HG03520 (cell line): ENCODE data around the gene FNTB.

Source experiments
- ATAC-seq: cut with Tn5 transposase; IDR thresholded peaks from one replicate; pipeline ENCODE4 v1.9.1; 2021; ENCODE audit warnings: mild to moderate bottlenecking, moderate library complexity; ENCODE audit not compliant: unreplicated experiment

FNTB gene

GRCh38 chr14:64952598-64953309, 33.9 kb upstream of the FNTB start:
- ATAC-seq: no peak

- no peak for ATAC-seq
These were observed 33.4 kb upstream of the FNTB start for GRCh38 chr14:64953310-64953654.

DNA sequence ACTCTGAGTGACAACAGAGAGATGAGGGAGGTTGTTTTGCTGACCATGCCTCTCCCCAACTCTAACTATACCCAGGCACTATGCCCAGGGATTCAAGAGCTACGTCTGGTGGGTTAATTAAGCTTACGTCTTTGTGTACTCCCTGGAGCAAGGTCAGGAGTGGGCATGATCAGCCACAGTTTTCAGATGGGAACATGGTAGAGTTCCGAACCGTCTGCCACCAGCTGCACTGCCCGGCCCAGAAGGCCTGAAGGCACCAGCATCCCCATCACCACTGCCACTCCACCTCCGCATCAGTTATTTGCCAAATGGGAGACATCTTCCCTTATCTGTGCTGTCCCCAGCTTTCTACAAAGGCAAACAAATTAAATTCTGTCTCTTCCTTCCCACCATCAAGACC, 33.0 kb upstream of the FNTB start:
- no peak for ATAC-seq

GRCh38 chr14:64954491-64955240, 32.0 kb upstream of the FNTB start:
- no peak for ATAC-seq

DNA sequence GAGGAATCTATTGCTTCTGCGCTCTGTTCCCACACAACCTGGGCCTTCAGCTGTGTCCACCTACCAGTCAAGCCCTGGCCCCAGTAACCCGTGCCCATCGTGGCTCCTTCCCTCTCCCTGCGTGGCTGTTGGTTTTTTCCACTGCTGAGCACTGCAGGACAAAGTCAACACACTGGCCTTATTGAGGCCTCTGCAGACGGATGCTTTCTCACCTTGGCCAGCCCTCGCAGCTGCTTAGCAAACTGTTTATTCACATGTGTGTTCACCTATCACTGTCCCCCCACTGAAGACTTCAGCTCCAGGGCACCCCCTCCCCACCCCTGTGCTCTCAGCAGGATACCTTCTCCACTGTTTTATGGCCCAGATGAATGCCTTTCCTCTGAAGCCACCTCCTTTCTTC, 31.4 kb upstream of the FNTB start:
- no peak for ATAC-seq

DNA sequence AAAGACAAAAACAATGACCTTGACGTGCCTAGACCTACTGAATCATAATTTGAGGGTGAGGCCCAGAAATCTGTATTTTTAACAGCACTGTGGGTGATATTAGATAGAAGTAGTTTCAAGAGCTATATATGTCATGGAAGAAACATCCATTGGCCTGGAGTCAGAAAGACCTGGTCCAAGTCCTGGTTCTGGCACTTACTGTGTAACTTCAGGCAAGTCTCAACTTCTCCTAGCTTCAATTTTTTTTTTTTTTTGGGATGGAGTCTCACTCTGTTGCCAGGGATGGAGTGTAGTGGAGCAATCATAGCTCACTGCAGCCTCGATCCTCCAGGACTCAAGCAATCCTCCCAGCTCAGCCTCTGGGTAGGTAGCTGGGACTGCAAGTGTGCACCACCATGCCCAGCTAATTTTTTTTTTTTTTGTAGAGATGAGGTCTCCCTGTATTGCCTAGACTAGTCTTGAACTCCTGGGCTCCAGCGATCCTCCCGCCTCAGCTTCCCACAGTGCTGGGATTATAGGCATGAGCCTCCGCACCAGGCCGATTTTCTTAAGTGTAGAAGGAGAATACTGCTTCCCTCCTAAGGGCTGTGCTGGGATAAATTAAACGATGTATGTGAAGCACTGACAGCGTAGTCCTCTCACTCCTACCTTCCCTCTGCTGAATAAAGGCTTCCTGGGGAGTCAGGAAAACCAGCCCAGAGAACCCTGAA, 29.8 kb upstream of the FNTB start:
- ATAC-seq: no peak

DNA sequence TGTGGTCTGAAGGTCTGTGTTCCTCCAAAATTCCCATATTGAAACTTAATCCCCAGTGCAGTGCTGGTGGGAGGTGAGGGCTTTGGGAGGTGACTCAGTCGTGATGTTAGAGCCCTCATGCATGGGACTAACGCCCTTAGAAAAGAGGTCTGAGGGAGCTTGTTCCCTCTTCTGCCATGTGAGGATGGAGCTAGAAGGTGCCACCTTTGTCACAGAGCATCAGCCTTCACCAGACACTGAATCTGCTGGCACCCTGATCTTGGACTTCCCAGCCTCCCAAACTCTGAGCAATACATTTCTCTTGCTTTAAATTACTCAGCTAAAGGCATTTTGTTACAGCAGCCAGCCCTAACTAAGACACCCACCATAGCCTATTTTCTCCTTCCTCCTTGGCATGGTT, 28.5 kb upstream of the FNTB start:
- ATAC-seq: no peak

DNA sequence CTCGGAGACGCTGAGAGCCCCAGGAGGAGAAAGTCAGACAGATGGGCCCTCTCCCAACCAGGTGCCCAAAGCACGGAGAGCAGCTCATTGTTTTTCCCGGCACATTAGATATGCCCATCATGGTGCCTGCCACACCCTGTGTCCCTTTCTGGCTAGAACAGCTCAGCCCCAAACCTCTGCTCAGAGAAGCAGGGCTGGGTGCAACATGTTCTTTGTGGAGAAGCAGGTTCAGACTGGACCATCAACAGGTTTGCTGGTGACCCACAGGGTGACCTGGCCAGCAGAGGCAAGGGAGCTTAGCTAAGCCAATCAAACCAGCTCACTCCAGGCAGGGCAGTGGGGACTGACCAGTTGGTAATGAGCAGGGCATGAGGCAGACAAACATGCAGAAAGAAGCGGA, 28.0 kb upstream of the FNTB start:
- ATAC-seq: no peak

- no peak for ATAC-seq
These were observed 25.9 kb upstream of the FNTB start for GRCh38 chr14:64960762-64961276.

DNA sequence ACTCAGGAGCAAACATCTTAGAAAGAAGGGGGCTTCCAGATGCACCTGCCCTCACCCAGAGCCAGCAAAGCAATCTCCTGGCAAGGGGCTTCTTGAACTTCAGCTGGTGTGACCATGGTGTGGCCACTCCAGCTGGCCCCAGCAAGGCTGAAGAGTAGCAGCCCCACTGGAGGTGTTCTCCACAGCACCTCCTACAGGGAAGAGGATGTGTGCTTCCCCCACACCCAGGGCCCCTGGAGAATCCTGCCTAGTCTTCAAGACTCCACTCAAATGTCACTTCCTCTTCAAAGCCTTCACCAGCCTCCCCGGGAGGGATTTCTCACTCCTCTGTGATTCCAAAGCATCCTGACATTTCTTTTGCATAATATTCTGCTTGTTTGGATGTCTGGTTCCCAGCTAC, 23.1 kb upstream of the FNTB start:
- ATAC-seq: no peak

- no peak for ATAC-seq
These were observed 21.2 kb upstream of the FNTB start for GRCh38 chr14:64965356-64966000.

DNA sequence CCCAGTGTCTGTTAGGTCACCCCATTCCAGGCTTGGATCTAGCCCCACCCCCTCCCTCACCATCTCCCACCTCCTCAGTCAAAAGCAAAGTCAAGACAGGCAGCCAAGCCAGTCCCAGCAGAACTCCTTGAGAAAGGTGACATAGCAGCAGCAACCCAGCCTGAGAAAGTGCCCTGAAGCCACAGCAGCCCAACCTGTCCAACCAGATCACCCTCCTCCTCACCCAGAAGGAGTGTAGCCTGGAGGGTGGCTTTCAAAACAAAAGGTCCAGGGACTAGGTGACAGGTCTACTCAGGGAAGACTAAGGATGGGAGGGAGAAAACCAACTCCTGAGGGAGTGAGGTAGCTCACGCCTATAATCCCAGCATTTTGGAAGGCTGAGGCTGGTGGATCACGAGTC, 19.7 kb upstream of the FNTB start:
- ATAC-seq: no peak

- ATAC-seq: no peak
These were observed 18.5 kb upstream of the FNTB start for GRCh38 chr14:64968167-64968566.

GRCh38 chr14:64968651-64969050, 18.0 kb upstream of the FNTB start:
- no peak for ATAC-seq

DNA sequence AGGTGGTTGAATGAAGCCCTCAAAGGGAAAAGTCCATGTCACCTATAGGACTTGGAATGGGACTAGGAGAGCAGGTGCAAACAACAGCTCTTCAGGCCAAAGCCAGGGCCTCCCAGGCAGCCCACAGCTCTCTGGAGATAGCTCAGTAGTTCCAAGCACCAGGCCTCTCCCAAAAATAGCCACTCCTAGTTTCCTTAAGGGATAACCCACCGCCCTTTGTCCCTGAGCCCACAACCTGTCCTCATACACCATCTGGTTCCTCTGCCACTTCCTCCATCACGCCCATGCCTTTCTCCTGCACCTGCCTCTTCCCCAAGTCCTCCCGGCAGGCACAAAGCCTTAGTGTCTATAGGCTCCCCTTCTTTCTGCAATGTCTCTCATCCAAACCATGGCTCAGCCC, 16.7 kb upstream of the FNTB start:
- no peak for ATAC-seq

GRCh38 chr14:64970776-64971477, 15.8 kb upstream of the FNTB start:
- no peak for ATAC-seq

DNA sequence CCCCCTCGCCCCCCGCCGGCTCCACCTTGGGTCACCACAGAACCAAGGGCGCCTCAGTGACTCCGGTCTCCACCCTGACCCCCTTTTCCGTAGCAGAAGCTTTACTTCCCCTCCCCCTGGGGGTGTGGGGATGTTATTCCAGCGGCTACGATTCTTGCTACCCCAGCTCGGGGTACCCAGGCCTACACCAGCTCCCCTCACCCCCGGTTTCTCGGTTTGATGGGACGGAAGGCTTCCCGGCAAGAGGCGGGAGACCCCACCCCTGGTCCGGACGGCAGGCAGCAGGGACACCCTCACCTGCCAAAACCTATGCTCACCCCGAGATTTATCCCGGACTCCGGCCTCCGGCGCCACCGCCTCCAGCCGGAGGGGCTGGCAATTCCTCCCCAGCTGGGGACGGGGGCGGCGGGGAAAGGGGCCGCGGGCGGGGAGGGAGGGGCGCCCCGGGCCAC, 15.2 kb upstream of the FNTB start:
- no peak for ATAC-seq

- ATAC-seq: no peak
These were observed 14.5 kb upstream of the FNTB start, which contains the start of gene RAB15 for GRCh38 chr14:64971943-64972791. RAB15 (minus strand) TSS chr14:64972336; CDS start chr14:64972076, 260 bp downstream.

GRCh38 chr14:64973026-64973442, 13.7 kb upstream of the FNTB start:
- no peak for ATAC-seq

GRCh38 chr14:64973826-64974225, 12.9 kb upstream of the FNTB start:
- ATAC-seq: no peak
